HCT116 (cell line): Measurements from ENCODE around the gene PDK4.

ENCODE experiments used
- CTCF ChIP-seq, 3 experiments: fragments of 200-600 bp in 1 of 3; sonication (generic) in 1 of 3; IDR thresholded peaks in 2 of 3; conservative IDR thresholded peaks in 1 of 3; 2 replicates each; pipeline ENCODE4 v1.5.1; 2012 to 2017; ENCODE audit warnings: low read depth in 2 of 3, low read length in 2 of 3, antibody characterized with exemption in 1 of 3, borderline replicate concordance in 1 of 3, control low read depth in 1 of 3, mild to moderate bottlenecking in 1 of 3, mixed read lengths in 1 of 3, mixed run types in 1 of 3, moderate library complexity in 1 of 3; ENCODE audit not compliant: insufficient read depth in 1 of 3
- POLR2A ChIP-seq: IDR thresholded peaks from 2 replicates; pipeline ENCODE4 v1.7.0; 2011; ENCODE audit warnings: borderline replicate concordance; ENCODE audit not compliant: insufficient read depth, insufficient read length; ENCODE audit errors: extremely low read depth

GRCh38 chr7:95605275-95605674, 9.0 kb upstream of the PDK4 start:
- no peak for TF ChIP-seq POLR2A
- no peak for TF ChIP-seq CTCF (IDR thresholded peaks at IDR 0.05 in 2 of 3, conservative IDR thresholded peaks at IDR 0.05 in 1 of 3; ENCODE audit: borderline replicate concordance in 1 of 3, insufficient read depth in 1 of 3, low read depth in 2 of 3, low read length in 2 of 3)
